EH (cell line): ENCODE data around the gene CLIC3.

Experiments used
- DNase-seq: peaks from one replicate; pipeline ENCODE4 v3.0.0-alpha.2; 2015; ENCODE audit warnings: low read depth

The CLIC3 gene

DNA sequence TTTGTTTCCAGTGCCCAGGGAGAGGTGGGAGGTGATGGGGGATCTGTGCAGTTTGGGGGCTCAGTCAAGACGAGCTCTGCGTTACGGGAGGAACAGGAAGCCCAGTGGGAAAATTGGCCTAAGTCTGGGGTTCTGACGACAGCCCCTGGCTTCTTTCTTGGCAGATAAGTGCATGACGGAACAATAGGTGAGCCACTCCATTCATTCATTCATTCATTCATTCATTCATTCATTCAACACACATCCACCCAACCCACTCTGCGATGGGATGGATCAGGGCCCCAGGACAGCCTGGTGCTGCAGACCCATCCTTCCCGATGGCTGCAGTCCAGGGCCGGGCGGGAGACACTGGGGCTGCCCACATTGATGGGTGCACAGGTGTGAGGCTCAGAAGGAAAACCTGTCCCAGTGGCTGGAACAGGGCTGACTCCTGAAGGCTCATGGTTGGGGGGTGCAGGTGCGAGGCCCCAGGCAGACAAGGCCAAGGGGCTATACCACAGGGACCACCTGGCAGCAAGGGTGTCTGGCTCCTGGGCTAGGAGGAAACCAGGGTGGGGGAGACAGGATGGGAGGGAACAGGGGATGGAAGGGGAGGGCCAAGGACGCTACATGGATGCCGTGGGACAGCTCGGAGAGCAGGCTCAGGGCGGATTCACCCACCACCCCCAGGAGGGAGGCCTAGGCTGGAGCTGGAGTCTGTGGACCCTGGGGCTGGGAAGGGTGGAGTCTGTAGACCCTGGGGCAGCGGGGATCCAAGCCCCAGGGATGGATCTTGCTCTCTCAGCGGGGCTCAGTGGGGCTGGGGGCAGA, 15.5 kb downstream of the CLIC3 start:
- DNase-seq, result no peak

GRCh38 chr9:136979769-136980587, 16.4 kb downstream of the CLIC3 start:
- DNase-seq, result no peak

GRCh38 chr9:136978865-136979544, 17.4 kb downstream of the CLIC3 start:
- no peak for DNase-seq

GRCh38 chr9:136978073-136978864, 18.1 kb downstream of the CLIC3 start:
- DNase-seq, result peak; percentile 63

DNA sequence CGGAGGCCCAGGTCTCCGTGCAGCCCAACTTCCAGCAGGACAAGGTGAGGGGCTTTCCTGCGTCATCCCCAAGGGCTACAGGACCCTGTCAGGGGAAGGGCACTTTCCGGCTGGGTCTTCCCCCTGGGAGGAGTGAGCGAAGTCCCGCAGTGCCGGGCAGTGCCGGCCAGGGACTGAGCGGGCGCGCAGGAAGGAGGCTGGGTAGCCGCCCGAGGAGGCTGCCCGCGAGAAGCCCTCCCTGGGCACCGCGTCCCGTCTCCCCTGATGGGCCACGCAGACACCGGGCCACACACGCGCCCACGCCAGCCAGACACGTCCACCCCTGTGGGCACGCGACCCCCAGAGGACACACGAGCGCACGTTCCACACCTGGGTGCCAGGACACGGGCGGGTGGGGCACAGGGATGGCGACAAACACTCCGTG, 18.7 kb downstream of the CLIC3 start:
- DNase-seq, result no peak

DNA sequence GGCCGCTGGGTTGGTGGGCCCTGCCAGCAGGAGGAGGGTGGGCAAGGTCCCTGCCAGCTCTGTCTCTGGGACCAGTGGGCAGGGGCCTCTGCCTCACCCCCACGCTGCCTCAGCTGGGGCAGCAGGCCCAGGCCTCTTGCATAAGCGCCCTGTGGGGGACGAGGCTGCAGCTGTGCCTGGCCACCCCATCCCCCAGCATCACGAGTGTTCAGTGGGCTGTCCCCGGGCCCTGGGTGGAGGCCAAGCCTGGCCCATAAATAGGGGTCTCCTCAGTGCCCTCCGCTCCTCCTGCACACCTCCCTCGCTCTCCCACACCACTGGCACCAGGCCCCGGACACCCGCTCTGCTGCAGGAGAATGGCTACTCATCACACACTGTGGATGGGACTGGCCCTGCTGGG, 19.1 kb downstream of the CLIC3 start, which contains the start of gene PTGDS:
Gene PTGDS, plus strand, starts transcription at position 282 of the 400 bp plus-strand sequence. Its CDS starts 75 bp downstream, at position 357.
- DNase-seq, result no peak

GRCh38 chr9:136975644-136976043, 20.7 kb downstream of the CLIC3 start:
- no peak for DNase-seq

DNA sequence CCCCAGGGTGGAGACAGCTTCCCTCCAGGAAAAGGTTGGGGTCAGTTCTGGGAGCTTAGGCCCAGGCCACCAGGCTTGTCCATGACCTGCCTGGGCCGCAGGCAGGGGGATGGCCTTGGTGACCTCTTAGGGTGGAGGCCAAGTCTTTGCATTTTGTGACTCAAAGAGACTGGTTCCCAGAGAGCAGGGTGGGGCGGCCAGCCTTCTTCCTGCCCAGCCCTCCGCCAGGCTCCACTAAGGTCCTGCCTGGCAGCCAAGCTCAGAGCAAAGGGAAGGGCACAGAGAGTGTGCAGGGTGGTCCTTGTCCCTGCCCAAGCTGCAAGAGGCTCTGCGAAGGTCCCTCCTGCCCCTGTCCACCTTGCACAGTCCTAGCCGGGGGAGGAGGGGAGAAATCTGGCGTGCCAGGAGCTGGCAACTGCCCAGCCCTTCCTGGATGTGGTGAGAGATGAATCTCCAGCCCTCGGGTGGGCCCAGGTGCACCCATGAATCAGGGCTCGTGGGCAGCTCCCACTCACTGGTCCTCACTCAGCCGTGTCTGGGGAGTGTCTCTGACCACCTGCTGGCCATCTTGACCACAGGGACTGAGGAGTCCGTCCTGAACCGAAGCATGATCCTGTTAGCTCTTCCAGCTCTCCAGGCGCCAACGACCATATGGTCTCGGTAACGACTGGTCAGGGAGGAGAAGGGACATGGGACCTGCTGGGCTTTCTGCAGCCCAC, 21.4 kb downstream of the CLIC3 start:
- no peak for DNase-seq

DNA sequence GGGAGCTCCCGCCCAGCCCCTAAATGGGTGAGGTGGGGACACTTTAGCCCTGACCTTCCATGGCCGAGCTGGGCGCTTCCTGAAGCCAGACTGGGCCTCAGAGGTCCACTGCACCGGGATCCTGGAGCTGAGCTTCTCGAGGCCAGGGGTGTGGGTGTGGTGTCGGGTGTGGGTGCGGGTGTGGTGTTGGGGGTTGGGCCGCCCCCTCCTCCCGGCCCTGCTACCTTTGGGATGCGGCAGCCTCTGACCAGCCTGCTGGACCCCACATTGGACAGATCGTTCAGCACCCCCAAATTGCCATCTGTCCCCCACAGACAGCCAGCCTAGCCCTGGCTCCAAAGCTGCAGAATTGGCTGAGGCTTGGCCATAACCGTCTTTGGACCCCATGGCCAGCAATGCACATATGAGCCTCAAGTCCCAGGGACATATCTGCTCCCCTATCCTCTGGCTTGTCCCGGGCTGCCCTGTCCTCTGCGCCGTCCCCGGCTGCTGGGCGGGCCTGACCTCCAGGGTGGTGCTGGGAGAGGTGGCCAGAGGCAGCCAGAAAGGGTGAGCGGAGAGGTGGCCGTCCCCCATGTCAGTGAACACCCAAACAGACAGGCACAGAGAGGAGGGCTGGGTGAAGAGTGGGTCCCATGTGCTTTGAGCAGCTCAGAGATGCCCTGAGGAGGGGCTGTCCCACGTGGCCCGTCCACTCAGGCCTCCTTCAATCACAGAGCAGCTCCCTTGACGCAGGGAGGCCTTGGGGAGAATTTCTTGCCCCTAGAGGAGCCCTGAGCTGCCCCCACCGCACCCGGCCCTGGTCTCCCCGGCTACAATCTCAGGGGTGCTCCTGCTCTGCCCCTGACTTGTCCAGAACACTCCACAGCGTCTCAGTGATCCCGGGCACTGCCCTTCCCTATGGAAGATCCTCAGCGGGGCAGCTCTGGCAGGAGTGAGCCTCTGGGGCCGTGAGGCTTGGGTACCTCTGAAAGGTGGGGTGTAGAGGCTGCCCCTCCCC, 22.4 kb downstream of the CLIC3 start:
- DNase-seq, result no peak

GRCh38 chr9:136972743-136973142, 23.6 kb downstream of the CLIC3 start:
- no peak for DNase-seq

GRCh38 chr9:136972335-136972734, 24.0 kb downstream of the CLIC3 start:
- no peak for DNase-seq

DNA sequence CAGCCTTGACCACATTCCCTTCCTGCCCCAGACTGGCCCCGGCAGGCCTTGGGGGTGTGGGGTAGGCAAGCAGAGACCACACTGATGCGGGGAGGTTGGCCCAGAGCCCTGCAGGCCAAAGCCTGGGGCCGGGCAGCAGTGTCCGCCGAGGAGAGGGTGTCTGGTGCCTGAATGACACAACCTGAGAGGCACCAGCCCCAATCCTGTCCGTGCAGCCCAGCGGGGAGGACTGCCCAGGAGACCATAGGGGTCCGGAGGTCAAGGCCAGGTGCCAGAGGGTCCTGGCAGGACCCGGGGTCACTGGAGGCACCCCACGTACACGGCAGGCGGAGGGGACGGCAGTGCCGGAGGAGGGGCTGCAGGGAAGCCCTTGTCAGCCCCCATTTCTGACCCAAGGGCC, 24.6 kb downstream of the CLIC3 start:
- DNase-seq, result no peak

DNA sequence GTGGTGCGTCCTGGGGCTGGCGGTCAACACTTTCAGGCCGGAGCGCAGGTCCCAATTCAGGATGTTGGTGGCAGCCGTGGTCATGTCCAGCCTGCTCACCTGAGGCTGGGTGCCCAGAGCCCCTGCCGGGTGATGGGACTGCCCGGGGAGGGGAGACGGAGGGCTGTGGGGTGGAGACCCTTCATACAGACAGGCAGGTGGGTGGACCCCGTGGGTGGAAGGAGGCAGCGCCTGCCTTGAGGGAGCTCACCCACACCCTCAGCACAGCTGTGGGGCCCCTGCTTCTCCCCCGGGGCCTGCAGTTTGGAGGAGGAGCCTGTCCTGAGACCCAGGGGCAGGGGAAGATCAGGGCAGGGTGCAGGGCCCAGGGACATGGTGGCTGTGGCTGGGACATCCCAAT, 26.0 kb downstream of the CLIC3 start:
- no peak for DNase-seq

- DNase-seq, result no peak
Measured at GRCh38 chr9:136969774-136970173, 26.6 kb downstream of the CLIC3 start.

GRCh38 chr9:136969150-136969549, 27.2 kb downstream of the CLIC3 start:
- DNase-seq, result no peak

DNA sequence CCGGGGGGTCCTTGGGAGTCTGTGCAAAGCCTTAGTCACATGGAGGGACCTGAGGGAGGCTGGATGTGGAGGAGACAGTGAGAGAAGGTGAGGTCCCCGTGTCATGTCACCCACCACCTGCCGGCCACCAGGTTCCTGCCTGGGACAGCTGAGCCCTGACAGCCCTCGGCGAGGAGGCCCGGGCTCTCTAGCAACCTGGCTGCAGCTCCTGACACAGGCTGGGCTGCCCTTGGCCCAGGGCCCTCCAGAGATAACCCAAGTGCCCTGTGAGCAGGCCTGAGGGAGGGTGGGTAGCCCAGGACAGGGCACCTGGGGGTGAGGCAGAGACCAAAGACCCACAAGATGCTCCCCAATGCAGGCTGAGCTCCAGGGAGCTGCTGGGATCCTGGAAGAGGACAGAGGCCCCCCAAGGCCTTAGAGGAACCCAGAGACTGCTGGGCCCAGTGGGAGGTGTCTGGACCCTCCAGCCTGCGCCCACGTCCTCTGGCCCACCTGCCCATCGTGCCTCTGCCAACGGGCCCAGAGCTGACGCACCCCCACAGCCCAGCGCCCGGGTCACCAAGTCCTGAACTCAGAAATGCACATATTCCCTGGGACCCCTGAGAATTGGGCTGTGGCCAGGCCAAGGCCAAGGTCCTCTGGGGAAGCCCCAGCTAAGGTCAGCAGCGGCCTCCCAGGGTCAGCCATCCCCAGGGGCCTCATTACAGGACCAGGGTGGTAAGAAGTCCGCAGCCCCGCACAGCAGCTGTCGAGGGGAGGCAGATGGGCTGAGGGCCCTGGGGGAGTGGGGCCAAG, 27.8 kb downstream of the CLIC3 start:
- DNase-seq, result no peak

- peak; percentile 21 for DNase-seq
Measured at GRCh38 chr9:136965771-136966484, 30.4 kb downstream of the CLIC3 start.

GRCh38 chr9:136964833-136965422, 31.4 kb downstream of the CLIC3 start:
- no peak for DNase-seq
